SK-N-SH (cell line): ENCODE measurements around the gene FMN2. TPM values are rescaled to one million over a fixed set of nuclear protein-coding genes. Genes with fewer than 3 reads are reported as not detected.

Source experiments
- CTCF ChIA-PET: fragments of 300-600, 350-600 bp; formaldehyde crosslinking; extraction: SDS; loops from one replicate; lab custom pipeline; 2021; lab: Yijun Ruan, JAX
- POLR2A ChIA-PET: fragments of 350-600 bp; sonication (Branson Sonifier 250); formaldehyde crosslinking; extraction: SDS; loops from one replicate; lab custom pipeline; 2020; ENCODE audit warnings: antibody characterized with exemption, inconsistent platforms; lab: Yijun Ruan, JAX
- DNase-seq: peaks from one replicate; pipeline ENCODE4 v3.0.0; 2012
- H2AFZ ChIP-seq: fragments of 200-600 bp; sonication (generic); 2 replicates; pipeline ENCODE4 v1.8.1; 2016; ENCODE audit warnings: antibody characterized with exemption, mild to moderate bottlenecking, low read depth
- H3F3A ChIP-seq: fragments of 200-600 bp; sonication (generic); replicated peaks from 2 replicates; pipeline ENCODE3; 2016; ENCODE audit warnings: antibody characterized with exemption, mild to moderate bottlenecking; ENCODE audit not compliant: insufficient read depth
- H3K27ac ChIP-seq, 2 experiments: fragments of 200-500 bp in 1 of 2; fragments of 200-600 bp in 1 of 2; sonication (Bioruptor generic) in 1 of 2; sonication (generic), shearing (Covaris generic) in 1 of 2; 2 replicates each; pipeline versions ENCODE4 v1.5.1 to v1.6.1; 2014 to 2016; ENCODE audit warnings: low read depth in 2 of 2, inconsistent platforms in 1 of 2, low read length in 1 of 2, mild to moderate bottlenecking in 1 of 2, mixed read lengths in 1 of 2
- H3K27me3 ChIP-seq: fragments of 200-600 bp; sonication (generic), shearing (Covaris generic); 2 replicates; pipeline ENCODE4 v1.6.1; 2016; ENCODE audit warnings: mixed run types; ENCODE audit not compliant: insufficient read depth
- H3K36me3 ChIP-seq, 2 experiments: fragments of 200-500 bp in 1 of 2; fragments of 200-600 bp in 1 of 2; sonication (Bioruptor generic) in 1 of 2; sonication (generic) in 1 of 2; replicated peaks in 1 of 2; 2 replicates each; pipeline versions ENCODE3 to v1.5.1; 2014 to 2016; ENCODE audit warnings: low read length in 1 of 2, mild to moderate bottlenecking in 1 of 2; ENCODE audit not compliant: insufficient read depth in 2 of 2, control insufficient read depth in 1 of 2
- H3K4me1 ChIP-seq, 2 experiments: fragments of 200-500 bp in 1 of 2; fragments of 200-600 bp in 1 of 2; sonication (Bioruptor generic) in 1 of 2; sonication (generic), shearing (Covaris generic) in 1 of 2; 2 replicates each; pipeline versions ENCODE4 v1.5.1 to v1.6.1; 2014 to 2016; ENCODE audit warnings: low read depth in 1 of 2, low read length in 1 of 2, mixed run types in 1 of 2; ENCODE audit not compliant: insufficient read depth in 2 of 2, control insufficient read depth in 1 of 2
- H3K4me2 ChIP-seq: fragments of 200-600 bp; sonication (generic), shearing (Covaris generic); 2 replicates; pipeline ENCODE4 v1.6.1; 2017; ENCODE audit warnings: mixed run types
- H3K4me3 ChIP-seq, 2 experiments: fragments of 200-500 bp in 1 of 2; fragments of 200-600 bp in 1 of 2; sonication (Bioruptor generic) in 1 of 2; sonication (generic), shearing (Covaris generic) in 1 of 2; 2 replicates each; pipeline versions ENCODE4 v1.5.1 to v1.8.1; 2014 to 2016; ENCODE audit warnings: low read depth in 2 of 2, inconsistent platforms in 1 of 2, low read length in 1 of 2, mild to moderate bottlenecking in 1 of 2, mixed read lengths in 1 of 2, moderate library complexity in 1 of 2
- H3K79me2 ChIP-seq: fragments of 200-600 bp; sonication (generic); 2 replicates; pipeline ENCODE4 v1.8.1; 2017; ENCODE audit warnings: mild to moderate bottlenecking; ENCODE audit not compliant: insufficient read depth
- H3K9ac ChIP-seq: fragments of 200-600 bp; sonication (generic); 2 replicates; pipeline ENCODE4 v1.6.1; 2017; ENCODE audit warnings: mixed run types
- H3K9me2 ChIP-seq: fragments of 200-600 bp; sonication (generic); 2 replicates; pipeline ENCODE4 v1.6.1; 2017; ENCODE audit warnings: mixed run types
- H3K9me3 ChIP-seq: fragments of 200-600 bp; sonication (generic); 2 replicates; pipeline ENCODE4 v1.6.1; 2017; ENCODE audit warnings: mixed run types, mild to moderate bottlenecking, moderate library complexity
- H4K20me1 ChIP-seq: fragments of 200-600 bp; sonication (generic); 2 replicates; pipeline ENCODE4 v1.6.1; 2017; ENCODE audit warnings: mild to moderate bottlenecking, mixed run types; ENCODE audit not compliant: insufficient read depth
- CTCF ChIP-seq: fragments of 200-600 bp; sonication (generic); IDR thresholded peaks from 2 replicates; pipeline ENCODE4 v1.6.1; 2017; ENCODE audit warnings: antibody characterized with exemption, mild to moderate bottlenecking, moderate library complexity
- EP300 ChIP-seq, 2 experiments: IDR thresholded peaks; 2 replicates each; pipeline versions ENCODE4 v1.4.0 to v1.6.1; 2012; ENCODE audit warnings: borderline replicate concordance in 1 of 2, low read depth in 1 of 2, low read length in 1 of 2
- EZH2phosphoT487 ChIP-seq: fragments of 200-600 bp; sonication (generic); IDR thresholded peaks from 2 replicates; pipeline ENCODE4 v1.6.1; 2017; ENCODE audit warnings: low read depth, mixed run types, mild to moderate bottlenecking, antibody characterized with exemption, moderate library complexity, borderline replicate concordance
- FOXJ3 ChIP-seq: sonication (generic); formaldehyde crosslinking; IDR thresholded peaks from 2 replicates; pipeline ENCODE4 v1.5.1; 2020; ENCODE audit warnings: mild to moderate bottlenecking, missing genetic modification reagents
- GABPA ChIP-seq: IDR thresholded peaks from 2 replicates; pipeline ENCODE4 v1.4.0; 2012; ENCODE audit warnings: low read depth, mild to moderate bottlenecking
- GATA2 ChIP-seq: sonication (generic); formaldehyde crosslinking; IDR thresholded peaks from 2 replicates; pipeline ENCODE4 v1.5.0; 2020; ENCODE audit warnings: mild to moderate bottlenecking, missing genetic modification reagents
- NRF1 ChIP-seq: IDR thresholded peaks from 2 replicates; pipeline ENCODE4 v1.6.1; 2012; ENCODE audit warnings: low read depth, mild to moderate bottlenecking, low read length
- PBX3 ChIP-seq: IDR thresholded peaks from 2 replicates; pipeline ENCODE4; 2012
- POLR2AphosphoS5 ChIP-seq: IDR thresholded peaks from 2 replicates; pipeline ENCODE4 v1.6.1; 2012; ENCODE audit warnings: low read depth, low read length
- RXRA ChIP-seq: IDR thresholded peaks from 2 replicates; pipeline ENCODE4 v1.4.0; 2012; ENCODE audit warnings: low read depth, mild to moderate bottlenecking, borderline replicate concordance
- SIN3A ChIP-seq: IDR thresholded peaks from 2 replicates; pipeline ENCODE4 v1.6.1; 2012; ENCODE audit warnings: low read depth, mild to moderate bottlenecking, low read length, moderate library complexity, borderline replicate concordance
- TCF12 ChIP-seq: IDR thresholded peaks from 2 replicates; pipeline ENCODE4 v1.4.0; 2012
- TEAD4 ChIP-seq: IDR thresholded peaks from 2 replicates; pipeline ENCODE4 v1.4.0; 2012; ENCODE audit warnings: mild to moderate bottlenecking, borderline replicate concordance; ENCODE audit not compliant: insufficient read depth
- WGBS: methylation state at CpG from one replicate; pipeline ENCODE4 v1.1.6; 2017; ENCODE audit warnings: low lambda C conversion rate; 5-methylcytosine and 5-hydroxymethylcytosine counted together
- polyA plus RNA-seq, 3 experiments: library from polyadenylated mRNA; depleted of rRNA; stranded (reverse); fragments of >200 nt; gene quantifications; 2 replicates each; pipeline ENCODE4 v1.2.3, GENCODE V29; 2012
- TF ChIP-seq, protein P1 (sequence below): fragments of 150-350 bp; IDR thresholded peaks from 2 replicates; pipeline ENCODE4 v1.6.1; 2016; ENCODE audit warnings: mild to moderate bottlenecking, low read depth, low read length

The FMN2 gene
- polyA plus RNA-seq, 1 of the 3 experiments (the other 2 are of a cell fraction): 7.2 TPM

GRCh38 chr1:240173836-240174235, 82.2 kb downstream of the FMN2 start:
- Histone ChIP-seq H4K20me1 (no peaks in the 10 kb centered on the region), H3K9me2 (no peaks in the 10 kb centered on the region), H3K27me3 (no peaks in the 10 kb centered on the region), H3K4me3 (no peak overlapping the region), H3F3A (peaks cover 8% of the 10 kb centered on the region), H2AFZ (no peak overlapping the region), H3K27ac (no peak overlapping the region), H3K4me2 (no peak overlapping the region), H3K36me3 (peaks cover 1 to 10% of the 10 kb centered on the region in 2 experiments), H3K9ac (no peak overlapping the region), H3K9me3 (no peaks in the 10 kb centered on the region), H3K4me1 (no peaks in the 10 kb centered on the region), H3K79me2 (peaks cover 68% of the 10 kb centered on the region)
- TF ChIP-seq RXRA (no peak), NRF1 (no peak)
- POLR2A ChIA-PET: no interaction called here
- CTCF ChIA-PET: interaction anchor here (1.4 to 1.7 kb wide), 3 partner anchors 11 to 24 kb away, joined by 3 to 5 read pairs (median 3); no protein-coding TSS in a partner anchor
- WGBS: 88% methylated on average over 1 of the region's 1 CpG
- no peak for DNase-seq

DNA sequence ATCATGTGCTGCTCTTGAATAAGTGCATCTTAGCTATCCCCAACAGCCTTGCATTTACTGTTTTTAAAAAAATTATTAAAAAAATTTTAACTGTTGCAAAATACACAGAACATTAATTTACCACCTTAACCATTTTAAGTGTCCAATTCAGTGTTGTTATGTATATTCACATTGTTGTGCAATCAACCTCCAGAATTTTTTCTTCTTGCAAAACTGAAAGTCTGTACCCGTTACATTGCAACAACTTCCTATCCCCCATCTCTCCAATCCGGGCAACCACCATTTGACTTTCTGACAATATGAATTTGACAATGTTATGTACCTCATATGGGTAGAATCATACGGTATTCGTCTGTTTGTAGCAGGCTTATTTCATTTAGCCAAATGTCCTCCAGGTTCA, 83.1 kb downstream of the FMN2 start:
- H3K4me1 ChIP-seq: no peaks in the 10 kb centered on the region
- WGBS: 85% methylated on average over 4 of the region's 4 CpGs
- ChIA-PET CTCF (no interaction called here), POLR2A (no interaction called here)
- no peak overlapping the region for H3K4me3 ChIP-seq
- no peak for TF ChIP-seq SIN3A
- TF ChIP-seq PBX3: no peak
- no peak for TF ChIP-seq POLR2AphosphoS5
- TF ChIP-seq, protein P1, sequence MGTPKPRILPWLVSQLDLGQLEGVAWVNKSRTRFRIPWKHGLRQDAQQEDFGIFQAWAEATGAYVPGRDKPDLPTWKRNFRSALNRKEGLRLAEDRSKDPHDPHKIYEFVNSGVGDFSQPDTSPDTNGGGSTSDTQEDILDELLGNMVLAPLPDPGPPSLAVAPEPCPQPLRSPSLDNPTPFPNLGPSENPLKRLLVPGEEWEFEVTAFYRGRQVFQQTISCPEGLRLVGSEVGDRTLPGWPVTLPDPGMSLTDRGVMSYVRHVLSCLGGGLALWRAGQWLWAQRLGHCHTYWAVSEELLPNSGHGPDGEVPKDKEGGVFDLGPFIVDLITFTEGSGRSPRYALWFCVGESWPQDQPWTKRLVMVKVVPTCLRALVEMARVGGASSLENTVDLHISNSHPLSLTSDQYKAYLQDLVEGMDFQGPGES: no peak
- no peak for TF ChIP-seq EP300 (IDR thresholded peaks at IDR 0.05; ENCODE audit: borderline replicate concordance in 1 of 2, low read depth in 1 of 2, low read length in 1 of 2)
- no peak for TF ChIP-seq FOXJ3
- TF ChIP-seq CTCF: no peak
- TF ChIP-seq RXRA: no peak
- no peak for TF ChIP-seq GATA2
- no peak for TF ChIP-seq TEAD4
- TF ChIP-seq GABPA: no peak
- TF ChIP-seq EZH2phosphoT487: no peak
- no peak for TF ChIP-seq TCF12
- no peaks in the 10 kb centered on the region for H4K20me1 ChIP-seq
- peaks cover 60% of the 10 kb centered on the region for H3K79me2 ChIP-seq
- DNase-seq: no peak
- H3K9me2 ChIP-seq: no peaks in the 10 kb centered on the region
- H3K36me3 ChIP-seq: peaks cover 10 to 19% of the 10 kb centered on the region in 2 experiments
- no peak overlapping the region for H3K27ac ChIP-seq
- peaks cover 8% of the 10 kb centered on the region for H3F3A ChIP-seq
- H3K9me3 ChIP-seq: no peaks in the 10 kb centered on the region
- no peaks in the 10 kb centered on the region for H3K27me3 ChIP-seq
- H2AFZ ChIP-seq: no peak overlapping the region
- no peak overlapping the region for H3K4me2 ChIP-seq
- no peak overlapping the region for H3K9ac ChIP-seq
